GM12878 (cell line): ENCODE results near the gene PHEX.

Experiments
- BMI1 ChIP-seq: fragments of 450-650 bp; IDR thresholded peaks from 2 replicates; pipeline ENCODE4 v1.6.1; 2016; ENCODE audit warnings: mild to moderate bottlenecking, moderate library complexity, borderline replicate concordance
- POLR2A ChIP-seq: IDR thresholded peaks from 2 replicates; pipeline ENCODE4 v1.6.1; 2011; ENCODE audit warnings: low read depth, mild to moderate bottlenecking, low read length
- TF ChIP-seq, protein P1 (sequence below), 3 experiments: IDR thresholded peaks in 2 of 3; conservative IDR thresholded peaks in 1 of 3; 2 replicates each; pipeline ENCODE4 v1.5.1; 2011; ENCODE audit warnings: low read depth in 3 of 3, low read length in 3 of 3, mild to moderate bottlenecking in 3 of 3, control low read depth in 2 of 3, moderate library complexity in 2 of 3, inconsistent platforms in 1 of 3, mixed read lengths in 1 of 3; ENCODE audit not compliant: control insufficient read depth in 2 of 3, insufficient read depth in 1 of 3; ENCODE audit errors: extremely low read depth in 1 of 3

DNA sequence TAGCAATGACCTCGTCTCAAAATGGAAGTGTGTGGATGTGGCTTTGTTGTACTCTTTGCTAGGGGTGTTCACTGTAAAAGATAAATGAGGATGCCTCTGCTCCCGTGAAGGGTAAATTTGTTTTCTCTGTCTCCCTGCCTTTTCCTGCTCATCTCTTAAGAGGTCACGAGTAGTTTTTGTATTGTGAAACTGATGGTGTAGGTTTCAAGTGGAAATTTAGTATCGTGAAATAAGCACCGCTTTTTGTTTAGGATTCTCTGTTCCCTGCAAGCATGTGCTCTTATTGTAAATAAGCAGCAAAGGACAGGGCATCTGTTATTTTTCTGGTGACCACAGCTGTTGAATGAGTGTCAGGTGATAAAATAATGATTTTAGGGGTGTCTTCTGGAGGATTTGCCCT lies 104.6 kb downstream of the PHEX start:
- TF ChIP-seq, protein P1, sequence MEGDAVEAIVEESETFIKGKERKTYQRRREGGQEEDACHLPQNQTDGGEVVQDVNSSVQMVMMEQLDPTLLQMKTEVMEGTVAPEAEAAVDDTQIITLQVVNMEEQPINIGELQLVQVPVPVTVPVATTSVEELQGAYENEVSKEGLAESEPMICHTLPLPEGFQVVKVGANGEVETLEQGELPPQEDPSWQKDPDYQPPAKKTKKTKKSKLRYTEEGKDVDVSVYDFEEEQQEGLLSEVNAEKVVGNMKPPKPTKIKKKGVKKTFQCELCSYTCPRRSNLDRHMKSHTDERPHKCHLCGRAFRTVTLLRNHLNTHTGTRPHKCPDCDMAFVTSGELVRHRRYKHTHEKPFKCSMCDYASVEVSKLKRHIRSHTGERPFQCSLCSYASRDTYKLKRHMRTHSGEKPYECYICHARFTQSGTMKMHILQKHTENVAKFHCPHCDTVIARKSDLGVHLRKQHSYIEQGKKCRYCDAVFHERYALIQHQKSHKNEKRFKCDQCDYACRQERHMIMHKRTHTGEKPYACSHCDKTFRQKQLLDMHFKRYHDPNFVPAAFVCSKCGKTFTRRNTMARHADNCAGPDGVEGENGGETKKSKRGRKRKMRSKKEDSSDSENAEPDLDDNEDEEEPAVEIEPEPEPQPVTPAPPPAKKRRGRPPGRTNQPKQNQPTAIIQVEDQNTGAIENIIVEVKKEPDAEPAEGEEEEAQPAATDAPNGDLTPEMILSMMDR (IDR thresholded peaks at IDR 0.05 in 2 of 3, conservative IDR thresholded peaks at IDR 0.05 in 1 of 3; ENCODE audit: control insufficient read depth in 2 of 3, extremely low read depth in 1 of 3, insufficient read depth in 1 of 3, low read depth in 3 of 3, low read length in 3 of 3) = no peak
- TF ChIP-seq BMI1 (no peak), POLR2A (no peak)
